GM12865 (cell line): Measurements from ENCODE around the gene SNAP25.

ENCODE experiments used
- DNase-seq: peaks from one replicate; pipeline ENCODE4 v3.0.0; 2010; ENCODE audit warnings: low read depth
- H3K4me3 ChIP-seq: 2 replicates; pipeline ENCODE4 v1.5.1; 2011; ENCODE audit warnings: mild to moderate bottlenecking, low read depth, low read length, control low read depth
- CTCF ChIP-seq: IDR thresholded peaks from 2 replicates; pipeline ENCODE4 v1.5.1; 2011; ENCODE audit warnings: low read length, control low read depth, low read depth, inconsistent platforms; ENCODE audit not compliant: insufficient read depth; ENCODE audit errors: missing control alignments

SNAP25 gene

GRCh38 chr20:10190456-10190855, 28.2 kb upstream of the SNAP25 start:
- no peak for DNase-seq
- TF ChIP-seq CTCF, result no peak
- H3K4me3 ChIP-seq, result no peak overlapping the region

- TF ChIP-seq CTCF, result no peak
- no peak for DNase-seq
- no peak overlapping the region for H3K4me3 ChIP-seq
Observed at GRCh38 chr20:10192171-10192570, 26.5 kb upstream of the SNAP25 start.

GRCh38 chr20:10194166-10194565, 24.5 kb upstream of the SNAP25 start:
- TF ChIP-seq CTCF, result no peak
- DNase-seq, result no peak
- H3K4me3 ChIP-seq, result no peak overlapping the region

- H3K4me3 ChIP-seq, result no peak overlapping the region
- DNase-seq, result no peak
- no peak for TF ChIP-seq CTCF
Observed at GRCh38 chr20:10200330-10200729, 18.3 kb upstream of the SNAP25 start.

GRCh38 chr20:10201321-10201870, 17.2 kb upstream of the SNAP25 start:
- no peak for DNase-seq
- TF ChIP-seq CTCF, result no peak
- H3K4me3 ChIP-seq, result no peak overlapping the region

GRCh38 chr20:10209091-10209490, 9.5 kb upstream of the SNAP25 start:
- H3K4me3 ChIP-seq, result no peak overlapping the region
- DNase-seq, result no peak
- no peak for TF ChIP-seq CTCF

GRCh38 chr20:10213526-10213925, 5.1 kb upstream of the SNAP25 start:
- no peak overlapping the region for H3K4me3 ChIP-seq
- TF ChIP-seq CTCF, result no peak
- DNase-seq, result no peak
